GM18867 (cell line): ENCODE results near the gene FAM20A.

ENCODE experiments used
- ATAC-seq: cut with Tn5 transposase; IDR thresholded peaks from one replicate; pipeline ENCODE4 v1.9.1; 2021; ENCODE audit warnings: mild to moderate bottlenecking, moderate library complexity; ENCODE audit not compliant: unreplicated experiment

FAM20A gene

GRCh38 chr17:68570526-68570925, 30.6 kb downstream of the FAM20A start:
- ATAC-seq, result no peak

- no peak for ATAC-seq
Observed at GRCh38 chr17:68569346-68569745, 31.8 kb downstream of the FAM20A start.

GRCh38 chr17:68568581-68568980, 32.6 kb downstream of the FAM20A start:
- no peak for ATAC-seq

GRCh38 chr17:68567581-68567980, 33.6 kb downstream of the FAM20A start:
- ATAC-seq, result no peak

GRCh38 chr17:68567035-68567434, 34.1 kb downstream of the FAM20A start:
- no peak for ATAC-seq

GRCh38 chr17:68566442-68566738, 34.8 kb downstream of the FAM20A start:
- ATAC-seq, result no peak

GRCh38 chr17:68565661-68566441, 35.3 kb downstream of the FAM20A start:
- ATAC-seq, result no peak

- ATAC-seq, result no peak
Observed at GRCh38 chr17:68564415-68565111, 36.6 kb downstream of the FAM20A start.

- ATAC-seq, result no peak
Observed at GRCh38 chr17:68562736-68563135, 38.4 kb downstream of the FAM20A start.

- no peak for ATAC-seq
Observed at GRCh38 chr17:68560966-68561720, 40.0 kb downstream of the FAM20A start.

GRCh38 chr17:68559316-68559715, 41.9 kb downstream of the FAM20A start:
- ATAC-seq, result no peak

- no peak for ATAC-seq
Observed at GRCh38 chr17:68556551-68556950, 44.6 kb downstream of the FAM20A start.

GRCh38 chr17:68544111-68544915, 56.9 kb downstream of the FAM20A start:
- ATAC-seq, result no peak

- ATAC-seq, result no peak
Observed at GRCh38 chr17:68542698-68543463, 58.3 kb downstream of the FAM20A start.

GRCh38 chr17:68541816-68542215, 59.4 kb downstream of the FAM20A start:
- no peak for ATAC-seq

- ATAC-seq, result no peak
Observed at GRCh38 chr17:68540981-68541380, 60.2 kb downstream of the FAM20A start.

- no peak for ATAC-seq
Observed at GRCh38 chr17:68539548-68540467, 61.4 kb downstream of the FAM20A start.

- ATAC-seq, result no peak
Observed at GRCh38 chr17:68535922-68536321, 65.2 kb downstream of the FAM20A start.

GRCh38 chr17:68534695-68535088, 66.5 kb downstream of the FAM20A start:
- ATAC-seq, result no peak
